ENCODE measurements around the gene CAMSAP1.

CAMSAP1 gene

GRCh38 chr9:135771401-135772051 lies 135.8 kb downstream of the CAMSAP1 start:
- no peak for DNase-seq

- DNase-seq = no peak
Observed at GRCh38 chr9:135770771-135771170, 136.6 kb downstream of the CAMSAP1 start.

- no peak for DNase-seq
Observed at GRCh38 chr9:135770203-135770535, 137.2 kb downstream of the CAMSAP1 start.

- no peak for DNase-seq
Observed at GRCh38 chr9:135769489-135770202, 137.7 kb downstream of the CAMSAP1 start.

- no peak for DNase-seq
Observed at GRCh38 chr9:135768516-135769218, 138.7 kb downstream of the CAMSAP1 start.

- no peak for DNase-seq
Observed at GRCh38 chr9:135766707-135767106, 140.6 kb downstream of the CAMSAP1 start.

GRCh38 chr9:135766251-135766650 lies 141.1 kb downstream of the CAMSAP1 start:
- DNase-seq = no peak

- DNase-seq = no peak
Observed at GRCh38 chr9:135765416-135765815, 141.9 kb downstream of the CAMSAP1 start.

- DNase-seq = no peak
Observed at GRCh38 chr9:135764731-135765130, 142.6 kb downstream of the CAMSAP1 start.

- no peak for DNase-seq
Observed at GRCh38 chr9:135763716-135764446, 143.5 kb downstream of the CAMSAP1 start.

GRCh38 chr9:135762921-135763320 lies 144.4 kb downstream of the CAMSAP1 start:
- no peak for DNase-seq

GRCh38 chr9:135761845-135762168 lies 145.5 kb downstream of the CAMSAP1 start:
- DNase-seq = no peak

GRCh38 chr9:135761150-135761844 lies 146.0 kb downstream of the CAMSAP1 start:
- DNase-seq = no peak

- no peak for DNase-seq
Observed at GRCh38 chr9:135760465-135760864, 146.9 kb downstream of the CAMSAP1 start.

GRCh38 chr9:135759676-135760300 lies 147.6 kb downstream of the CAMSAP1 start:
- DNase-seq = no peak

- no peak for DNase-seq
Observed at GRCh38 chr9:135758870-135759269, 148.5 kb downstream of the CAMSAP1 start.

Measured in CD4-positive, alpha-beta T cell treated with Interleukin-1 beta for 1 hour (primary cell).